GM18873 (cell line): Measurements from ENCODE around the gene RNF112.
"Not testable (repeated sequence)": the region's sequence is repeated elsewhere in the genome, so short reads cannot be mapped to it uniquely, and the experiment has no call there.

Experiments
- ATAC-seq: cut with Tn5 transposase; IDR thresholded peaks from one replicate; pipeline ENCODE4 v1.9.1; 2021; ENCODE audit warnings: mild to moderate bottlenecking, moderate library complexity, moderate number of reproducible peaks; ENCODE audit not compliant: unreplicated experiment, low FRiP score

RNF112 gene

GRCh38 chr17:19445105-19445504, 34.1 kb downstream of the RNF112 start:
- no peak for ATAC-seq

GRCh38 chr17:19446577-19446976, 35.5 kb downstream of the RNF112 start:
- not testable (repeated sequence) for ATAC-seq

- no peak for ATAC-seq
Observed at GRCh38 chr17:19447085-19447583, 36.1 kb downstream of the RNF112 start.

- ATAC-seq: no peak
Observed at GRCh38 chr17:19448341-19449268, 37.6 kb downstream of the RNF112 start.

GRCh38 chr17:19449656-19450055, 38.6 kb downstream of the RNF112 start:
- no peak for ATAC-seq

- ATAC-seq: no peak
Observed at GRCh38 chr17:19453296-19453695, 42.3 kb downstream of the RNF112 start.

GRCh38 chr17:19454074-19454473, 43.0 kb downstream of the RNF112 start:
- no peak for ATAC-seq

- ATAC-seq: no peak
Observed at GRCh38 chr17:19456016-19456927, 45.2 kb downstream of the RNF112 start.

- ATAC-seq: no peak
Observed at GRCh38 chr17:19457046-19457445, 46.0 kb downstream of the RNF112 start.

GRCh38 chr17:19457830-19458271, 46.8 kb downstream of the RNF112 start:
- no peak for ATAC-seq

GRCh38 chr17:19458481-19458880, 47.4 kb downstream of the RNF112 start:
- ATAC-seq: not testable (repeated sequence)

GRCh38 chr17:19459018-19459655, 48.1 kb downstream of the RNF112 start:
- ATAC-seq: not testable (repeated sequence)

GRCh38 chr17:19460700-19461099, 49.7 kb downstream of the RNF112 start:
- ATAC-seq: no peak

- ATAC-seq: no peak
Observed at GRCh38 chr17:19461116-19461515, 50.1 kb downstream of the RNF112 start.

- ATAC-seq: no peak
Observed at GRCh38 chr17:19461681-19462080, 50.6 kb downstream of the RNF112 start.

GRCh38 chr17:19462456-19463035, 51.5 kb downstream of the RNF112 start:
- not testable (repeated sequence) for ATAC-seq

GRCh38 chr17:19464031-19465026, 53.3 kb downstream of the RNF112 start:
- no peak for ATAC-seq
